ENCODE measurements around the gene INTS11. TPM values are rescaled to one million over a fixed set of nuclear protein-coding genes. Genes with fewer than 3 reads are reported as not detected.

INTS11 gene
- total and polyA plus RNA-seq, 9 of the 15 experiments (the other 6 are each of a cell fraction or from before 2014, with no cell fraction given) = 3.6 to 183 (median 110) TPM

GRCh38 chr1:1309251-1310108 is 15.0 kb downstream of the INTS11 start (continued):
- TF ChIP-seq ZBTB43 (CRISPR knock-in tag; IDR thresholded peaks at IDR 0.05) (peak; percentile 9; the same call in 1 of the 2 replicates), ZNF449 (CRISPR knock-in tag; IDR thresholded peaks at IDR 0.05) (no peak), ATF1 (CRISPR knock-in tag; IDR thresholded peaks at IDR 0.05) (no peak), ATF1 (tag; IDR thresholded peaks at IDR 0.05) (no peak), TRIM25 (IDR thresholded peaks at IDR 0.05; ENCODE audit: borderline replicate concordance) (no peak), HOMEZ (CRISPR knock-in tag; IDR thresholded peaks at IDR 0.05) (no peak), GTF3C2 (IDR thresholded peaks at IDR 0.05; ENCODE audit: borderline replicate concordance, extremely low read depth, insufficient read length) (no peak), ELK1 (CRISPR knock-in tag; IDR thresholded peaks at IDR 0.05) (no peak), E2F8 (IDR thresholded peaks at IDR 0.05; ENCODE audit: low read depth, partially characterized antibody) (no peak), TRIM28 (IDR thresholded peaks at IDR 0.05) (no peak)

Measured in K562 (cell line).